Ramos (cell line): Measurements from ENCODE around the gene HSPA4.
"Not testable (repeated sequence)": the region's sequence is repeated elsewhere in the genome, so short reads cannot be mapped to it uniquely, and the experiment has no call there.

Source experiments
- in situ Hi-C: fragments of 300-500 bp; cut with MboI; formaldehyde crosslinking; loops from one replicate; pipeline ENCODE4 v1.14.3; 2022; ENCODE audit warnings: low sequenced_read_pairs; ENCODE audit not compliant: unreplicated experiment

The HSPA4 gene

GRCh38 chr5:133119233-133119711 is 67.5 kb downstream of the HSPA4 start:
- in situ Hi-C loops, result loop anchor here (25.0 kb wide), 1 partner anchor 818 kb away; no protein-coding TSS in a partner anchor

- in situ Hi-C loops, result loop anchor here (25.0 kb wide), 1 partner anchor 817 kb away; no protein-coding TSS in a partner anchor
Observed at GRCh38 chr5:133120156-133120750, 68.4 kb downstream of the HSPA4 start.

- in situ Hi-C loops, result loop anchor here (25.0 kb wide), 1 partner anchor 816 kb away; no protein-coding TSS in a partner anchor
Observed at GRCh38 chr5:133121080-133121479, 69.3 kb downstream of the HSPA4 start.

- in situ Hi-C loops, result loop anchor here (25.0 kb wide), 1 partner anchor 816 kb away; no protein-coding TSS in a partner anchor
Observed at GRCh38 chr5:133121611-133122150, 69.9 kb downstream of the HSPA4 start.

GRCh38 chr5:133122711-133123110 is 70.9 kb downstream of the HSPA4 start:
- in situ Hi-C loops, result loop anchor here (25.0 kb wide), 1 partner anchor 815 kb away; no protein-coding TSS in a partner anchor

GRCh38 chr5:133123297-133123696 is 71.5 kb downstream of the HSPA4 start:
- in situ Hi-C loops, result loop anchor here (25.0 kb wide), 1 partner anchor 814 kb away; no protein-coding TSS in a partner anchor

GRCh38 chr5:133124891-133125290 is 73.1 kb downstream of the HSPA4 start:
- in situ Hi-C loops, result loop anchor here (25.0 kb wide), 1 partner anchor 812 kb away; no protein-coding TSS in a partner anchor

- in situ Hi-C loops, result no loop called here
Observed at GRCh38 chr5:133128066-133128465, 76.3 kb downstream of the HSPA4 start.

- in situ Hi-C loops, result no loop called here
Observed at GRCh38 chr5:133129289-133129688, 77.5 kb downstream of the HSPA4 start.

GRCh38 chr5:133129950-133130349 is 78.1 kb downstream of the HSPA4 start:
- in situ Hi-C loops, result no loop called here

GRCh38 chr5:133130387-133131118 is 78.7 kb downstream of the HSPA4 start:
- in situ Hi-C loops, result no loop called here

GRCh38 chr5:133132717-133133116 is 80.9 kb downstream of the HSPA4 start:
- in situ Hi-C loops, result no loop called here

- in situ Hi-C loops, result not testable (repeated sequence)
Observed at GRCh38 chr5:133133241-133133640, 81.4 kb downstream of the HSPA4 start.

GRCh38 chr5:133136890-133137289 is 85.1 kb downstream of the HSPA4 start:
- in situ Hi-C loops, result not testable (repeated sequence)

- in situ Hi-C loops, result no loop called here
Observed at GRCh38 chr5:133140311-133140710, 88.5 kb downstream of the HSPA4 start.

GRCh38 chr5:133141746-133142145 is 89.9 kb downstream of the HSPA4 start:
- in situ Hi-C loops, result no loop called here

- in situ Hi-C loops, result no loop called here
Observed at GRCh38 chr5:133142782-133143181, 91.0 kb downstream of the HSPA4 start.

GRCh38 chr5:133144245-133144981 is 92.6 kb downstream of the HSPA4 start:
- in situ Hi-C loops, result no loop called here

- in situ Hi-C loops, result no loop called here
Observed at GRCh38 chr5:133145436-133146170, 93.8 kb downstream of the HSPA4 start.

GRCh38 chr5:133147411-133147810 is 95.6 kb downstream of the HSPA4 start:
- in situ Hi-C loops, result no loop called here
